DMS 273 (cell line): ENCODE measurements around the gene SKOR1.

Experiments
- DNase-seq: peaks from one replicate; lab custom pipeline; 2025; ENCODE audit not compliant: unreplicated experiment; lab: John Stamatoyannopoulos, UW

Gene SKOR1

GRCh38 chr15:67792250-67792942 is 32.9 kb upstream of the SKOR1 start:
- no peak for DNase-seq

- no peak for DNase-seq
Observed at GRCh38 chr15:67794832-67795574, 30.3 kb upstream of the SKOR1 start.

GRCh38 chr15:67796196-67797127 is 28.8 kb upstream of the SKOR1 start:
- no peak for DNase-seq

- no peak for DNase-seq
Observed at GRCh38 chr15:67799801-67800205, 25.5 kb upstream of the SKOR1 start.

- no peak for DNase-seq
Observed at GRCh38 chr15:67801142-67801541, 24.2 kb upstream of the SKOR1 start.

GRCh38 chr15:67801926-67802914 is 23.1 kb upstream of the SKOR1 start:
- DNase-seq: no peak

GRCh38 chr15:67803299-67803698 is 22.0 kb upstream of the SKOR1 start:
- DNase-seq: no peak

GRCh38 chr15:67803996-67804843 is 21.1 kb upstream of the SKOR1 start:
- DNase-seq: no peak

- no peak for DNase-seq
Observed at GRCh38 chr15:67805008-67805665, 20.2 kb upstream of the SKOR1 start.

GRCh38 chr15:67805666-67806516 is 19.4 kb upstream of the SKOR1 start:
- no peak for DNase-seq

GRCh38 chr15:67806536-67806935 is 18.8 kb upstream of the SKOR1 start:
- no peak for DNase-seq

GRCh38 chr15:67807141-67807540 is 18.2 kb upstream of the SKOR1 start:
- no peak for DNase-seq

- DNase-seq: no peak
Observed at GRCh38 chr15:67807836-67808235, 17.5 kb upstream of the SKOR1 start.

- no peak for DNase-seq
Observed at GRCh38 chr15:67808821-67809220, 16.5 kb upstream of the SKOR1 start.

- DNase-seq: no peak
Observed at GRCh38 chr15:67809441-67809840, 15.9 kb upstream of the SKOR1 start.

GRCh38 chr15:67809866-67810265 is 15.4 kb upstream of the SKOR1 start:
- no peak for DNase-seq

GRCh38 chr15:67812241-67812644 is 13.1 kb upstream of the SKOR1 start:
- no peak for DNase-seq

GRCh38 chr15:67813104-67813634 is 12.1 kb upstream of the SKOR1 start:
- DNase-seq: no peak
